GM21423 (cell line): Measurements from ENCODE around the gene RAP1GAP2.
"Not testable (repeated sequence)": the region's sequence is repeated elsewhere in the genome, so short reads cannot be mapped to it uniquely, and the experiment has no call there.

ENCODE experiments used
- ATAC-seq: cut with Tn5 transposase; IDR thresholded peaks from one replicate; pipeline ENCODE4 v1.9.1; 2021; ENCODE audit warnings: mild to moderate bottlenecking, moderate library complexity; ENCODE audit not compliant: unreplicated experiment

The RAP1GAP2 gene

GRCh38 chr17:2991396-2992180 is 195.3 kb downstream of the RAP1GAP2 start:
- not testable (repeated sequence) for ATAC-seq

- no peak for ATAC-seq
Observed at GRCh38 chr17:2994441-2994840, 198.2 kb downstream of the RAP1GAP2 start.

GRCh38 chr17:2995377-2995776 is 199.1 kb downstream of the RAP1GAP2 start:
- ATAC-seq, result no peak

- no peak for ATAC-seq
Observed at GRCh38 chr17:2995886-2996809, 199.9 kb downstream of the RAP1GAP2 start.

- ATAC-seq, result no peak
Observed at GRCh38 chr17:2996810-2997670, 200.8 kb downstream of the RAP1GAP2 start.

- not testable (repeated sequence) for ATAC-seq
Observed at GRCh38 chr17:2998469-2998901, 202.2 kb downstream of the RAP1GAP2 start.

DNA sequence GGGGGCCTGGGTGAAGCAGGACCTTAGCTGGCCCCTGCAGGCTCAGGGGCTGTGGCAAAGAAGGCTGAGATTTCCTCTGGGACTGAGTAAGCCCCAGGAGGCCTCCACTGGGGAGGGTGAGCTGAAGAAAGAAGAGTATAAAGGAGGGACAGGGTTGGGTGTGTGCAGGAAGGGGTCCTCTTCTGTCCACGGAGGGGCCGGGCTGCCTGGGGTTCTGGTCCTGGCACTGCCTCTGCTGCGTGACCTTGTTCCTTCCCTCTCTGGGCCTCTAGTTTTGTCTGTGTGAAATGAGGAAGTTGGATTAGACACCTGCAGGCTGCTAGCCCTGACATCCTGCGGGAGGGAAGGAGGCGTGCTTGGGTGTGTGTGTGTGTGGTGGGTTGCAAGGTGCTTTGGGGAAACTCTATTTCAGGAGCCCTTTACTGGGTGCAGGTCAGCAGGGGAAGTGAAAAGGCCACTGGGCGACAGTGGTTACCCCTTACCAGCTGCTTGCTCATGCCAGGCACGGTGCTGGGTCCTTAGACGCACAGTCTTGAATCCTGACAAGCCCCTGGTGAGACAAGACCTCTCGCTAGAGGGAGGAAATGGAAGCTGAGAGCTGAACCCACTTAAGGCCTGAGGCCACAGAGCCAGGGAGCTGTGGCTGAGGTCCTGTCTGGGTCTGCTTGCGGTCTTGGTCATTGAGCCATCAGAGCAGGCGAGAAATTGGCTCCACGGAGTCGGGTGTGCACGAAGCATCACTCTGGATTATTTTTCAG is 206.5 kb downstream of the RAP1GAP2 start:
- ATAC-seq, result peak; percentile 71

DNA sequence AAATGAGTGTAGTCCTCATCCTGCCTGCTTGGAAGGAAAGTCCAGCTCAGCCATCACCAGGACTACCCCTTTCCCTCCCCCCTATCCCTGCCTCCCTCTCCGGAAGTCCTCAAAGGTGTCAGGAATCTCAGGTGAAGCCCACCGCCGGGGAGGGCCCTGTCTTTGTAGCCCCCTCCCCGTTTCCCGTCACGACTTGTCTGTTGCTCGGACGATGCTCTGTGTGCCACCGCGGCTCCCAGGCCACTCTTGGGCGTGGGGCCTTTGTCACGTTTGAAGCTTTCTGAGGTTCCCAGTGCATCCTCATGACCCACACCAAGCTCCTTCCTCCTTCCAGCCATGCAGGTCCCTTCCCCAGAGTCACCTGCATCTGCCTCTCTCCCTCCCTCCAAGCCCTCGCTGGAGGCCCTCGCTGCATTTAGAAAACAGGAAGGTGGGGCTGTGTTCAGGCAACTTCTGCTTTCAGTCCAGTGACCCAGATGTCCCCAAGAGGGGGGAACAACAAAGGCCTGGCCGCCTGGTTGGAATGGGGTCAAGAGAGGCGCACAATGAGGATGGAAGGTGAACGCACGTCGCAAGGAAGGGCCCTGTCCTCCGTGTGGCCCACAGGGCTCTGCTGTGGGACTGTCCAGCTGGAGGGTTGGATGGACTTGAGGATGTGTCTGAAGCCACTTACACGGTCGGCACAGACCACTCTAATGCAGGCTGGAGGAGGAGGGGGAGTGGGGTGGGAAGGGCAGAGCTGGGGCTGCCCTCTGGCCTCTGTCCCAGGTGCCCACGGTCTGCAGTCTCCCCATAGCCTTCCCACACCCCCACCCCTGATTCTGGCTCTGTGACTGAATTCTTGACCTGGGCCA is 207.3 kb downstream of the RAP1GAP2 start:
- ATAC-seq, result no peak

- ATAC-seq, result no peak
Observed at GRCh38 chr17:3004150-3004801, 208.0 kb downstream of the RAP1GAP2 start.

DNA sequence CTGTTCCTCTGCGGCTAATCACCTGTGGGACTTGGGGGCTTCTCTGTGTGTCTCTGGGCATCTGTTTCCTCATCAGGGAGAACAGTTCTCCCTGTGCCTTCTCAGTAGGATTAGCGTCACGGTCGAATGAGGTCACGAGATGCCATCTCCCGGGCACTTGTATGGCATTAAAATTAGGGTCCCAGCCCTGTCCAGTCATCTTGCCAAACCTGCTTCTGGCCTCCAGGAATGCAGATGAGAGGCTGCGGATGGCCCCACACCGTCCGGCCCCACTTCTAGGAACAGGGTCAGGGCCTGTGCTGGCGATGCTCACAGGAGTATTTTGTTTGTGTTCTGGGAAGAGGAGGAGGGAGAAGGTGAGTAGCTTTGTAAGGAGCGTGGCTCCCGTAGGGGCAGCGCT is 208.7 kb downstream of the RAP1GAP2 start:
- no peak for ATAC-seq

DNA sequence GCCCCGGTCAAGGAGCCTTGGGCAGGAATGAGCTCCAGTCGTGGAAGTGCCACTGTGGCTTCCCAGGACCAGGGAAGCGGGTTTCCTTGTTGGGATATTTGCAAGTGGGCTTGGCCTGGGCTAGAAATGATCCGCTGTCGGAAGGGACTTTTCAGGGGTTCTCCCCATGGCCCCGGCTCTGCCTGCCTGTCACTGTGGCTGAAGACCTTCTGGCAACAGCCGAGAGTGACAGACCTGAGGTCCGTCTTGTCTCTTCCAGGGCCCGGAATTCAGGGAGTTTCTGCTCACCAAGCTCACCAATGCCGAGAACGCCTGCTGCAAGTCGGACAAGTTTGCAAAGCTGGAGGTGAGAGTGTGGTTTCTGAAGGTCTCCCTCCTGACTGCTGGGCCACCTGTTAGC is 209.5 kb downstream of the RAP1GAP2 start:
- no peak for ATAC-seq

DNA sequence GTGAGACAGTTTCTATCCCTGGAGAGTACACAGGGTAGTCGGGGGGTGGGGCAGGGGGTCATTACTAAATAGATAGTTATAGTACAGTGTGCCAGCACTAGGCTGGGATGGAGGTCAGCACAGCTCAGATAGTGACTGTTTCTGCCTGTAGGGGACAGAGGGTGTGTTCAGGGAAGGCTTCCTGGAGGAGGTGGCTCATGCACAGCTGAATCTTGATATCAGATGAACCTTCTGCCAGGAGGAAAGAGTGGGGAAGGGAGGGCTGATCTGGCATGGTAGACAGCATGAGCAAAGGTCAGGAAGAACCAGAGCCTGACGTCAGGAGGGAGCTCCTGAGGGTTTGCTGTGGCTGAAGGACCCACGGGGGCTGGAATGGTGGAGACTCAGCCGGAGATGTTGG is 210.6 kb downstream of the RAP1GAP2 start:
- ATAC-seq, result no peak

DNA sequence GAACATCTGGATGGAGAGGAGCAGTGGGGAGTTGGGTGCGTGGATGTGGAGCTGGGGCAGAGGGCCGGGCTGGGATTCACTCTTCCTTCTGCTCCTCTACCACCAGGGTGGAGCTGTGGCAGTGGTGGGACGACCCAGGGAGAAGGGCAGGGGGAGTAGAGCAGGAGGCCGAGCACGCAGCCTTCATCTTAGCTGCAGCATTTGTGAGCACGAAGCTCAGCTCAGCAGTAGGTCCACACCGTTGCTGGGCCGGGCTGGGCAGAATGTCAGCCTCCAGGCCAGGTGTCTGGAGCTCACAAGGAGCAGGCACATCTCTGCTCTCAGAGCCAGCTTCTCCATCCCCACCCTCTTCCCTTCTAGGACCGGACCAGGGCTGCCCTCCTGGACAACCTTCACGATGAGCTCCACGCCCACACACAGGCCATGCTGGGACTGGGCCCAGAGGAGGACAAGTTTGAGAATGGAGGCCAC is 211.4 kb downstream of the RAP1GAP2 start:
- ATAC-seq, result no peak

DNA sequence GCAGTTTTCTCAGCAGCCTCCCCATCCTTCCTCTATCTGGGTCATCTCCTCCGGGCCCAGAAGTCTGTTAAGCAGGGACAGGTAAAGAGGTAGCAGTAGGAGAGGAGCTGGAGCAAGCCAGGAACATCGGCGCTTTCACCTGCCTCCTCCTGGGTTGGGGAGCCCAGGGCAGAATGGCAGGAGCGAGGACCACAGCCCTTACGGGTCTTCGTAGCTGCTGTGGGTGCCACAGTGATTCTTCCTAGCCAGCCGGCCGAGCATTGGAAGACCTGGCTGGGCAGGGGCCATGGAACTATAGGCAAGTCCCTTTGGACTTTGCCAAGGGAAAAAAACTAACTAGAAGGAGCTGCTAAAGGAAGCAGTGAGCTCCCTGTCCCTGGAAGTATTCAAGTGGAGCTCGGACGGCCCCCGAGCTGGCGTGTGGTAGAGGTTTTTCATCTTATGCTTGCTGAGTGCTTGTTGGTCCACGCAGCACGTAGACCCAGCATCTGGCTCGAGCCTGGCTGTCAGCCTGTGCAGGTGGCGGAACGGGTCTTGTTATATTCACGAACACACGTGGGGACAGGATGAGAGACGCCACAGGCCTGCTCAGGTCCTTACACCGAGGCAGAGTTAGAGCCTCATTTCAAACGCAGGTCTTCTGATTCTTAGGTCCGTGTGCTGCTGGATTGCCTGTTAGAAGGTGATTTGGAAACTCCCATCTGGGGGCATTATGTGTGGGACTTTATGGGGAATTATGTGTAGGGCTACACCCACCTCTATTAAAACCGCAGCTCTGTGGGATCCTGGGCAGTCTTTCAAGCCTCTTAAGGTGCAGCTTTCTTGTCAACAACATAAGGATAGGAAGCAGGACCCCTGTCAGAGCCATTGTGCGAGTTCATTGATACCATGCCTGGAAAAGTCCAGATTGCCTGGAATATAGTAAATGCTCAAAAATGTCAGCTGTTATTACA is 212.4 kb downstream of the RAP1GAP2 start:
- no peak for ATAC-seq

DNA sequence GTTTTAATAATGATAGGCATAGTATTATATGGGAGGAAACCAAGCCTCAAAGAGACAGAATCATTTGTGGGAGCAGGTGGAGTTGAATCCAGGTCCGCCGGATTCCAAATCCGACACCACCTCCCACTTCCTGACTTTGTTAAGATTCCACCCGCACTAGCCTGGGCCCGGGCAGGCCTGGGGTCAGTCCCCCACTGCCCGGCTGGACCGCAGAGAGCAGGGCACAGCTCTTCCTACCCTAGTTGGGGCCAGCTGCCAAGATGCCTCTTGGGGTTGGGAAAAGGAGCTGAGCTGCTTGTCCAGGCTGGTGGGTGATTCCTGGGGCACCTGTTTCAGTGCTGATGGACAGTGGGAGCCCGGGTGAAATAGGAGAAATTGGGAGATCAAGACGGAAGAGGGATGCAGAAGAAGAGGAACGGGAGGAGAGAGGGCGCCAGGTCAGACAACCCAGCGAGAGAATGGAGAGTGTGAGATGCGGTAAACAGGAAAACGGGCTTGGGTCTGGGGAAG is 213.2 kb downstream of the RAP1GAP2 start:
- ATAC-seq, result no peak

- no peak for ATAC-seq
Observed at GRCh38 chr17:3011891-3012290, 215.7 kb downstream of the RAP1GAP2 start.

GRCh38 chr17:3012926-3013581 is 216.8 kb downstream of the RAP1GAP2 start:
- ATAC-seq, result no peak
